Measurements from ENCODE around the gene FOXO6. TPM values are rescaled to one million over a fixed set of nuclear protein-coding genes. Genes with fewer than 3 reads are reported as not detected.

FOXO6 gene
- total RNA-seq, 1 donor from 2014 or later: not detected

DNA sequence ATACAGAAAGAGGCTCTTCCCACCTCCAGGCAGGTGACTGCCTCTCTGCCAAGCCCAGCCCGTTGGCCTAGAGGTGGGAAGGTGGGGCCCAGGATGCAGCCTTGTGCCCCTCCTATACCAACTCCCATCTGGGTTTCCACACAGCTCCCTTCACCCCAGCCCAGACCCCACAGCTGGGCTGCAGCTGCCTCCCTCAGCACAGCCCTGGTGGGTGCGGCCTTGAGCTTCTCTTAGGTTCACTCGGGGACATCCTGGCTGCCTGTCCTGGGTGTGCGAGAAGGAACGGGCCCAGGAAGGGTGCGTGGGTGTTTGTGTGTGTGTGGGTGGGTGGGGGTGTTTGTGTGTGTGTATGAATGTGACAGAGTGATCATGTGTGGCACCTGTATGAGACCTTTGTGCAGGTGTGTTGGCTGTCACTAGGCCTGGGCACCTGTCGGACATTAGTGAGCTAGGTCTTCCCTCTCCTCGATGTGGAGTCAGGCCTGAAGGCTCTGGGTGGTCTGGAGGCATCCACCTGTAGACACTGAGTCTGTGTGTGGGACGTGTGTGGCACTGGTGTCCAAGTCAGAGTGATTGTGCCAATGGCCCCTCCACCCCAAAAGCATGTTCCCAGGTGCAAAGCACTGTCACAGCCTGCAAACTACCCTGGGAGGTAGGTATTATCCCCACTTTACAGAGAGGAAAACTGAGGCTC lies 30.7 kb downstream of the FOXO6 start:
- Mint-ChIP-seq H3K4me1 (ENCODE audit: low read depth) (no peaks in the 10 kb centered on the region), H3K36me3 (ENCODE audit: low read depth) (no peaks in the 10 kb centered on the region), H3K27me3 (ENCODE audit: insufficient read depth) (peaks cover 15% of the 10 kb centered on the region), H3K4me3 (no peak overlapping the region), H3K27ac (no peak overlapping the region), H3K9me3 (no peaks in the 10 kb centered on the region)
- no peak for DNase-seq (ENCODE audit: low spot score)
- intact Hi-C loops (cut with micrococcal nuclease): no loop called here

DNA sequence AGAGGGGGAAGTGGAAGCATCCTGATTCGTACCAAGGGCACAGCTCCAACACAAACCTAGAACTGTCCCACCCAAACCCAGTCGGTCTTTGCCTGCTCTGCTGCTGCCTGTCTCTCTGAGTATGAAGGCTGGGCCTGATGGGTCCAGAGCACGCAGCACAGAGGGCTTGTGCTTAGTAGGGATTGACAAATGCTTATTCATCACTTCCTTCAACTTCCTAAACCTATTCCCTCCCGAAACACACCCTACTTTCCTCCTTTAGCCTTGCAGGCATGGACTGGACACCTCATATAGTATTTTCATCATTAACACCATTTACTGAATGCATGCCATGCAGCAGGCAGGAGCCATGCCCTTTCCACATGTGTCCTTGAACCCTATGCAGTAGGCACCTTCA lies 31.3 kb downstream of the FOXO6 start:
- intact Hi-C loops (cut with micrococcal nuclease): no loop called here
- H3K9me3 Mint-ChIP-seq: no peaks in the 10 kb centered on the region
- H3K36me3 Mint-ChIP-seq (ENCODE audit: low read depth): no peaks in the 10 kb centered on the region
- no peaks in the 10 kb centered on the region for H3K4me1 Mint-ChIP-seq (ENCODE audit: low read depth)
- no peak overlapping the region for H3K4me3 Mint-ChIP-seq
- H3K27ac Mint-ChIP-seq: no peak overlapping the region
- DNase-seq (ENCODE audit: low spot score): no peak
- H3K27me3 Mint-ChIP-seq (ENCODE audit: insufficient read depth): peaks cover 12% of the 10 kb centered on the region

DNA sequence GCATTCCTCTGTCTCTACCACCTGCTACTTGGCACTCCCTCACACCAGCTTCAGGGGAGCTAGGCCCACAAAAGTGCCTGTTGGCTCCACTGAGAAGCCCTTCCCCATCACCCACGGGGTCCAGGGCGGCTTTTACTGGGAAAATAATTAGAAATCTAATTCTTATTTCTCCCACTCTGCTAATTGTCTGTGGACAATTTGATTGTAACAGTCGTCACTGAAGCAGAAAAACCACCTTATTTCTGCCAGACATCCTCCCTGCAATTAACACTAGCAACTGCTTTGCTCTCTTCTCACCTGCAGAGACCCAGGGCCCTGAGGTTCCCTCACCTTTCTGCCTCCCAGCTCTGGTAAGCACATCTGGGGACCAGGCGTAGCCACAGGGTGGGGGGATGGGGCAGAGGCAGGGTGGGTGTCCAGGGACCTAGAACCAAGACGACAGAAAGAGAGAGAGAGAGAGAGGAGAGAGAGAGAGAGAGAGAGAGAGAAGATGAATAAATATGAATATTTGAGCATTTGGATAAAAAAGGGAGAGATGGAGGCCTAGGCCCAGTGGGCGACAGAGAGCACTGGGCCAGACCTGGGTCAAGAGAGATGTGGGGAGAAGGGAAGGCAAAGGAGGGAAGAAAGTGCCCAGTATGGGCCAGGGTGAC lies 32.6 kb downstream of the FOXO6 start:
- no peaks in the 10 kb centered on the region for H3K9me3 Mint-ChIP-seq
- peaks cover 12% of the 10 kb centered on the region for H3K27me3 Mint-ChIP-seq (ENCODE audit: insufficient read depth)
- no peaks in the 10 kb centered on the region for H3K36me3 Mint-ChIP-seq (ENCODE audit: low read depth)
- DNase-seq (ENCODE audit: low spot score): no peak
- no peak overlapping the region for H3K27ac Mint-ChIP-seq
- no peak overlapping the region for H3K4me3 Mint-ChIP-seq
- intact Hi-C loops (cut with micrococcal nuclease): no loop called here
- no peaks in the 10 kb centered on the region for H3K4me1 Mint-ChIP-seq (ENCODE audit: low read depth)

DNA sequence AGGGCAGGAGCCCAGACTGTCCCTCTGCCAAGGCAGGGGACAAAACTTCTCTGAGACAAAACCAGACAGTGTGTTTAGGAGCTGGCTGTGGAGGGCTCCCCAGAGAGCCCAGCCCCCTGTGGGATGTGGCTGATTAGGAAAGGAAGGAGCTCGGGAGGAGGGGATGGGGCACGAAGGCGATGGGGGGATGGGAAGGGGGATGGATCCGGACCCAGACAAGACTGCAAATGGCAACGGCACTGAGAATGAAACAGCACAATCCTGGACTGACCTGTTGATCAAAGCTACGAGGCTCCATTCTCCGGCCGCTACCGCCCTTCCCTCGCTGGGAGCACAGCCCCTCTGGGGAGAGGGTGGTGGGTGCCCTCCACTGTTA lies 33.1 kb downstream of the FOXO6 start:
- intact Hi-C loops (cut with micrococcal nuclease): no loop called here
- Mint-ChIP-seq H3K9me3 (no peaks in the 10 kb centered on the region), H3K36me3 (ENCODE audit: low read depth) (no peaks in the 10 kb centered on the region), H3K4me3 (no peak overlapping the region), H3K27ac (no peak overlapping the region), H3K4me1 (ENCODE audit: low read depth) (no peaks in the 10 kb centered on the region), H3K27me3 (ENCODE audit: insufficient read depth) (peaks cover 12% of the 10 kb centered on the region)
- no peak for DNase-seq (ENCODE audit: low spot score)

DNA sequence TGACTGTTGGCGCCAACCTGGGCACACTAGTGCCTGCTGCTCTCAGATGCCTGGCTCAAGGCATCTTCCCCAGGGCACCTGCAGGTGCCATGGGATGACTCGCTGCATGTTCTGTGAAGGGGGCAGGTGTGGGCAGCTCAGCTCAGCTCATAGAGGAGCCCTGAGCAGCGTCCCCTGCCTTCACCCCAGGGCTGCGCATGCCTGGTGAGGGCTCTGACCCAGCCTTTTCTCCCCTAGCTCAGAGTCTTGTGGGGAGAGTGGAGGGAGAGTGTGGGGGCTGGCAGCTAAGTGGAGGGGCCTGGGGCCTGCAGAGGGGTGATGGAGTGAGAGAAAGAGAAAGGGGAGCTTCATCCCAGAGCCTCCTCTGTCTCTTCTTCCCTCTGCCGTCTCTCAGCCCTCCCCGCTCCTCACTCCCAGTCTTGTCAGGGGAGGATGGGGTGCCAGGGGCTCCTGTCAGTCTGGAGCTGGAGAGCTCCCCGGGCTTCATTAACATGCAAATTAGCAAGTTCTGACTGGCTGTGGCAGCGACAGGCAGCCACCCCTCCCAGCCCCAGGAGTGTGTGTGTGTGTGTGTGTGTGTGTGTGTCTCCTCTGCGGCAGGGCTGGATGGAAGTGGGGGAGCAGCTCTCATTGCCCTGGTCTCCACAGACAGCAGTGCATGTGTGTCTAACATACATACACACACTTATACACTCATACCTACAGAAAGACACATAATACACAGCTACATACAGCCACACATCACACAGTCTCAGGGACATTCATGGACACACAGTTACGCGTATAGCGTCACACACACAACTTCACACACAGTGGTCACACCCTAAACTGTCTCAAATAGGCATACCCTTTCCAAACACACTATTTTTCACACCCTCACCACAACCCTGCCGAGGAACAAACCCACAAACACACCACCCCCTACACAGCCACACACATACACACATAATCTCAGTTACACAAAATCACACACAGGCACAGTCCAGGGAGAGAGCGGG lies 34.0 kb downstream of the FOXO6 start:
- Mint-ChIP-seq H3K4me3 (no peak overlapping the region), H3K9me3 (no peaks in the 10 kb centered on the region), H3K36me3 (ENCODE audit: low read depth) (no peaks in the 10 kb centered on the region), H3K27ac (no peak overlapping the region), H3K27me3 (ENCODE audit: insufficient read depth) (peaks cover 12% of the 10 kb centered on the region), H3K4me1 (ENCODE audit: low read depth) (no peaks in the 10 kb centered on the region)
- intact Hi-C loops (cut with micrococcal nuclease): no loop called here
- DNase-seq (ENCODE audit: low spot score): no peak

DNA sequence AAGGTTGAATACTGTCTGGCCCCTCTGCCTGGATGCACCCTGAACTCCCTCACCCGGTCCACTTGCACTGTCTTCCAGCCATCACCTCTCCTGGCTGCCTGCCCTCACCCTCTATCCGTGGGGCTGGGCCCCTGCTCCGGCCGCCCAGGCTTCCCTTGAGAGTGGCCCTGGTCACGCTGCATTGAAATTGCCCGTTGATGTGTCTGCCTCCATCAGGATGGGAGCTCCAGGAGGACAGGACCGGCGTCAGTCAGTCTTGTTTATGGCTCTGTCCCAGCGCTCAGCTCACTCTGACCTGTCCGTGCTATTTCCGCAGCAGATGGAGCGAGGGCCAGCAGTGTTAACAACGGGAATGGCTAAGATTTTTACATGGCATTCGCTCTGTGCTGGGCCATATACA lies 34.9 kb downstream of the FOXO6 start:
- no peaks in the 10 kb centered on the region for H3K36me3 Mint-ChIP-seq (ENCODE audit: low read depth)
- H3K4me3 Mint-ChIP-seq: no peak overlapping the region
- no peaks in the 10 kb centered on the region for H3K4me1 Mint-ChIP-seq (ENCODE audit: low read depth)
- no peak overlapping the region for H3K27ac Mint-ChIP-seq
- peaks cover 12% of the 10 kb centered on the region for H3K27me3 Mint-ChIP-seq (ENCODE audit: insufficient read depth)
- DNase-seq (ENCODE audit: low spot score): no peak
- intact Hi-C loops (cut with micrococcal nuclease): no loop called here
- no peaks in the 10 kb centered on the region for H3K9me3 Mint-ChIP-seq

DNA sequence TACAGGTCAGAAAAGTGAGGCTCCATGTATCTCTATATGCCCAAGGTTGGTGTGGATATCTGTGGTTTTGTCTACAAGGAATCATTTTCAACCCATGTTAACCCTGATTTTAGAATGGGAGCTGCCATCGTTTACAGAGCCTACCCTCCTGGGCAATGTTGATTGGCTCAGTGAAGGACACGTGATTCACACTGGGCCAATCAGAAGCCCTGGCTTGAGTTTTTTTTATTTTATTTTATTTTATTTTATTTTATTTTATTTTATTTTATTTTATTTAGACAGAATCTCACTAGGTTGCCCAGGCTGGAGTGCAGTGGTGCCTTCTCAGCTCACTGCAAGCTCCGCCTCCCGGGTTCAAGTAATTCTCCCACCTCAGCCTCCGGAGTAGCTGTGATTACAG lies 35.8 kb downstream of the FOXO6 start:
- Mint-ChIP-seq H3K27ac (no peak overlapping the region), H3K4me1 (ENCODE audit: low read depth) (no peaks in the 10 kb centered on the region), H3K9me3 (no peaks in the 10 kb centered on the region), H3K27me3 (ENCODE audit: insufficient read depth) (peaks cover 17% of the 10 kb centered on the region), H3K4me3 (no peak overlapping the region), H3K36me3 (ENCODE audit: low read depth) (no peaks in the 10 kb centered on the region)
- DNase-seq (ENCODE audit: low spot score): no peak
- intact Hi-C loops (cut with micrococcal nuclease): no loop called here

DNA sequence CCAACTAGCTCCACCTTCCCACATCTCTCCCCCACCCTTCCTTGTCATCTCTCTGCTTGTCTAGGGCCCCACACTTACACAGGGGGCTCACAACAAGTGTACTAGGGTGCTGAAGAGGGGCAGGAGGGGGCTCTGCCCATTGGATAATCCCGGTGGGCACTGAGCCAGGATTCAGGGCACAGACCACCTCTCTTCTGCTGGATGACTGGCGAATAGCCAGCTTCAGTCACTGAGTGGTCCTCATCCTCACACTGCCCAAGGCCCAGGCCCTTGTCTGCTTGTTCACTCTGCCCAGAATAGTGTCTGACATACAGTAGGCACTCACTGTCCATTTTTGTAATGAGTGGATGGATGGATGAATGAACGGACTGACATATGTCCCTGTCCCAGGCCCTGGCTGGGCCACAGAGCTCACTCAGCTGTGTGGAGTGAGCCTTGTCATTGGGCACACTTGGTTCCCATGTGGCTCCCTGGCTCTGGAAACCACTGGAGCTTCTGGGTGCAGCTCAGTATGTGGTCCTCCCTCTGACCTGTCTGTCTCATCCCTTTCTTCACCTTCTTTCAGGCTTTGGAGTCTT lies 36.6 kb downstream of the FOXO6 start:
- intact Hi-C loops (cut with micrococcal nuclease): no loop called here
- H3K4me1 Mint-ChIP-seq (ENCODE audit: low read depth): no peaks in the 10 kb centered on the region
- H3K27me3 Mint-ChIP-seq (ENCODE audit: insufficient read depth): peaks cover 19% of the 10 kb centered on the region
- no peak overlapping the region for H3K4me3 Mint-ChIP-seq
- no peaks in the 10 kb centered on the region for H3K9me3 Mint-ChIP-seq
- DNase-seq (ENCODE audit: low spot score): no peak
- no peak overlapping the region for H3K27ac Mint-ChIP-seq
- H3K36me3 Mint-ChIP-seq (ENCODE audit: low read depth): no peaks in the 10 kb centered on the region

DNA sequence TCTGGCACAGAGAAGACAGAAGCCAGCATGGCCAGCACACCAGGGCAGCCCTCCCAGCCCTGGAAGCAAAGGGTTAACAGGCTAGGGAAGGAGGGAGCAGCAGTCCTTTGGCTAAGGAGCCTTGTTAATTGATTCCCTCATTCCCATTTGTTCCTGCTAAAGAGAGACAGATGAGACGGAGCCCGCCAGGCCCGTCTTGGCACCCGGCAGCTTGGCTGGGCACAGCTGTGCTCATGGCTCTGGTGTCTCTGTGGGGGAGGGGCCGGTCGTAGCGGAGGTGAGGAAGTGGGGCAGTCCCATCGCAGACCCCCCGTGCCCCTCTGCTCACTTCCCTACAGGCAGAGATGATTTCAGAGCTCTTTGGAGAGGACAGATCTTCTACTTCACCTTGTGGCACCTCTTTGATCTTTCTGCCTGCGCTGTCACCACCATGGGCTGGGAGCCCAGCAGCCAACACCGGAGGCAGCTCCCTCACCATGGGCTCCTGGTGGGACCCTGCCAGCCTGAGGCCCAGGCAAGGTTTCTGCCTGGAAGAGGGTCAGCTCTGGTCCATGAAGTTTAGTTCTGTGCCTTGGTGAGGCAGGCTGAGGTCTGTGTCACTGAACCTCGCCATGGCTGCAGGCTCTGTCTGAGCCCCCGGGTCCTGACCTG lies 38.0 kb downstream of the FOXO6 start:
- H3K36me3 Mint-ChIP-seq (ENCODE audit: low read depth): peaks cover 2% of the 10 kb centered on the region
- intact Hi-C loops (cut with micrococcal nuclease): no loop called here
- H3K9me3 Mint-ChIP-seq: no peaks in the 10 kb centered on the region
- DNase-seq (ENCODE audit: low spot score): no peak
- no peak overlapping the region for H3K4me3 Mint-ChIP-seq
- no peak overlapping the region for H3K27ac Mint-ChIP-seq
- H3K27me3 Mint-ChIP-seq (ENCODE audit: insufficient read depth): peaks cover 22% of the 10 kb centered on the region
- H3K4me1 Mint-ChIP-seq (ENCODE audit: low read depth): no peaks in the 10 kb centered on the region

DNA sequence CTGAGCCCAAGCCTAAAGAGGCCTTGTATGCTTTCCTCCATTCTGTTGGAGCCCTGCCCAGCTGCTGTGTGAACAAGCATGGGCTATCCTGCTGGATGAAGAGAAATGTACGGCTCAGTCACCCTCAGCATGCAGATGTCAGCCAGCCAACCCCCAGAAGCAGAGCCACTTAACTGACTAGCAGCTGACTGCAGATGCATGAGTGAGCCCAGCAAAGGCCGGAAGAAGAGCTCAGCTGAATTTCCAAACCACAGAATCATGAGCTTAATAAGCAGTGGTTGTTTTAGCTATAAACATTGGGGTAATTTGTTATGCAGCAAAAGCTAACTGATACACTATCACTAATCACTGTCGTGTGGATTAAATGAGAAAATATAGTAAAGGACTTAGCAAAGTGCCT lies 39.0 kb downstream of the FOXO6 start:
- H3K27me3 Mint-ChIP-seq (ENCODE audit: insufficient read depth): peaks cover 22% of the 10 kb centered on the region
- H3K9me3 Mint-ChIP-seq: no peaks in the 10 kb centered on the region
- H3K4me1 Mint-ChIP-seq (ENCODE audit: low read depth): no peaks in the 10 kb centered on the region
- peaks cover 2% of the 10 kb centered on the region for H3K36me3 Mint-ChIP-seq (ENCODE audit: low read depth)
- H3K27ac Mint-ChIP-seq: no peak overlapping the region
- DNase-seq (ENCODE audit: low spot score): no peak
- intact Hi-C loops (cut with micrococcal nuclease): no loop called here
- no peak overlapping the region for H3K4me3 Mint-ChIP-seq

DNA sequence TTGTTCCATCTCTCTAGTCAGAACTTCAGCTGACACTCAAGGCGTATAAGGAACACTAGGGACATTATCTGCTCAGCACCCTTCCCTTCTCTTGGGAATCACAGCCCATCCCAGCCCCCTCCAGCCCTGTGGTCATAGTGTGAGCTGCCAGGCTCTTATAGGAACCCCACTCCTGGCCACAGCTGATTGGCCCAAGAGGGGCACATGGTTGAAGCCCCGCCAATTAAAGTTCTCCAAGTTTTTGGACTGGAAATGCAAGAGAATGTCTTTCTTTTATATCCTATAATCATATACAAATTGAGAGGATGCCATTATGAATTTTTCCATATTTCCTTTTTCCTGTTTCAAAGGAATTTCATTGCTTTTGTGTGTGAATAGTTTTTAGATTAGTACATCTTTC lies 40.7 kb downstream of the FOXO6 start:
- H3K27ac Mint-ChIP-seq: no peak overlapping the region
- peaks cover 2% of the 10 kb centered on the region for H3K36me3 Mint-ChIP-seq (ENCODE audit: low read depth)
- H3K4me1 Mint-ChIP-seq (ENCODE audit: low read depth): no peaks in the 10 kb centered on the region
- peaks cover 13% of the 10 kb centered on the region for H3K27me3 Mint-ChIP-seq (ENCODE audit: insufficient read depth)
- H3K4me3 Mint-ChIP-seq: no peak overlapping the region
- H3K9me3 Mint-ChIP-seq: no peaks in the 10 kb centered on the region
- intact Hi-C loops (cut with micrococcal nuclease): no loop called here
- DNase-seq (ENCODE audit: low spot score): no peak

DNA sequence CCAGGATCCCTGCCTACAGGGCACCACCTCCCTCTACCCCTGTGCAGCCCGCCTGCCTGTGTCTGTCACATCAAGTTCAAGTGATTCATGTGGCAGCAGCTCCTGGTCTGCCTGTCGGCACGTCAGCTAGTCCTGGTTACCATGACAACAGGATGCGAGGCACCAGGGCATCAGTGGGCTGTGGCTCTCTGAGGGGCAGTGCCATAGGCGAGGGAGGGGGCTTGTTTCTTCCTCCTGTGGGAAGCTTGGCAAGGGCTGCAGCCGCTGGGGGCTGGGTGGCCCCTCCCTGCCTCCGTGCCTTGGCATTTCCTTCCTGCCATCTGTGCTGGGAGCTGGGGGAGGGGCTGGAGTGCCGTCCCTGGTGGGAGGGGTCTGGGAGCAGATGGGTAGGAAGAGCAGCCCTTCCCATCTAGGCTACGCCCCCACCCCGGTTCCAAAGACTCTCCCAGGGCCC lies 43.1 kb downstream of the FOXO6 start:
- H3K4me3 Mint-ChIP-seq: no peak overlapping the region
- no peak overlapping the region for H3K27ac Mint-ChIP-seq
- no peaks in the 10 kb centered on the region for H3K4me1 Mint-ChIP-seq (ENCODE audit: low read depth)
- H3K9me3 Mint-ChIP-seq: no peaks in the 10 kb centered on the region
- intact Hi-C loops (cut with micrococcal nuclease): no loop called here
- DNase-seq (ENCODE audit: low spot score): no peak
- H3K36me3 Mint-ChIP-seq (ENCODE audit: low read depth): peaks cover 2% of the 10 kb centered on the region
- H3K27me3 Mint-ChIP-seq (ENCODE audit: insufficient read depth): peaks cover 22% of the 10 kb centered on the region

Measured in activated T-helper 1 cell treated with anti-CD3 and anti-CD28 coated beads, Interleukin-12 subunit alpha, Interleukin-12 subunit beta, Interleukin-2, Interleukin-4 antibody, amounts not matched to agents 30 ng/mL and 10 ng/mL and 1 ng/mL, durations not matched to agents 14 hours and 24 hours and 36 hours (primary cell).